ENCODE results near the gene CENPP.
"Not testable (repeated sequence)": the region's sequence is repeated elsewhere in the genome, so short reads cannot be mapped to it uniquely, and the experiment has no call there.

Gene CENPP

DNA sequence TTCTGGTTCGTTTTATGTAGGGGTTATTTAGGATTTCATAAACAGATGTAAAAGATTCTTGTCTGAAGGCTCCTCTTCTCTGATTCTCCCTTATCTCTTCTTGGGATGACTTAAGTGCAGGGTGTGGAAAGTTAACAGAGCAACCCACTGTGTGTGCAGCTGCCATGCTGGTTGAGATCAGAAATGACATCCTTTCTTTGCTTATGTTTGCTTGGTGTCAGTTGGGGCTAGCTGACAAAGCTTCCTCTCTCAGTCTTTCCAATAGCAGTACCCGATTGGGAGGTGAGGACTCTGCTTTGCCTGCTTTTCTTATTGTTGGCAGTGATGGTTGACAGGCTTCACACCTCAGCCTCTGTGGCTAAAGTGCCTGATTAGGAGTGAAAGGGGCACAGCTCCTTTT, 52.1 kb downstream of the CENPP start:
- in situ Hi-C loops (cut with MboI; ENCODE audit: low sequenced_read_pairs): no loop called here

GRCh38 chr9:92378865-92379560, 53.3 kb downstream of the CENPP start:
- in situ Hi-C loops (cut with MboI; ENCODE audit: low sequenced_read_pairs): no loop called here

DNA sequence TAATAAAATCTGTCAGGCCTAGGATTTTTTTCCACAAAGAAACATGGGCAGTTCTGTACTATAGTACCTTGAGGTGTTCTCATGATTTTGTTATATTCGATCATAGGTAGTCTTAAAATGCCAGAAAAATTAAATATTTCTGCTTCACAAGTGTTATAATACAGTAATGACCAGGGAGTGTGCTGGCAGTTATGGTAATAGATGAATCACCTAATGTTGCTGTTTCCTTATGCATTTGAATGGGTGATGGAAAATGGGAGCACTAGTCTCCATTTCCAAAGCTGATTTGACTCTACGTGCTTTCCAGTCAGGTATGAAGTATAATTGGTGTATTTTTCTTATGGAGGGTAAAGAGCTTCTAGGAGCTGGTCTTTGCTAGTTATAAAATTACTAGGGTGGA, 54.9 kb downstream of the CENPP start:
- in situ Hi-C loops (cut with MboI; ENCODE audit: low sequenced_read_pairs): no loop called here

- in situ Hi-C loops (cut with MboI; ENCODE audit: low sequenced_read_pairs): no loop called here
These were observed 56.0 kb downstream of the CENPP start for GRCh38 chr9:92381775-92382174.

DNA sequence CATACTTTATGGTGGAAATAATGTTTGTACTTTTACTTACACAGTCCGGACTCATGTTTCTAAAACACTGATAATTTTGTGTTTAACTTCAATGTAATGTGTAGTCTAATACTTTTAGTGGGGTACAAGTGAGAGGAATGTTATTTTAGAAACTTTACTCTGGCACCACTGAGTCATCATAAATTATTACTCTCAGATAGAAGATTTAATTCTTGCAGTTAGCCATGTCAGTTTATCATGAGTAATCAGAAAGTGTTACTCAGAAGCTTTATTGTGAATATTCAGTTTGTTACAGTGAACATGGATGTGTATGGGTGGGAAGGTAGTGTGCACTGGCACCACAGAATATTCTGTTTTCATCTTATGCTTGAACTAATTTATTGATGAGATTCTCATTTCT, 58.6 kb downstream of the CENPP start:
- in situ Hi-C loops (cut with MboI; ENCODE audit: low sequenced_read_pairs): no loop called here

GRCh38 chr9:92385001-92385400, 59.2 kb downstream of the CENPP start:
- in situ Hi-C loops (cut with MboI; ENCODE audit: low sequenced_read_pairs): no loop called here

- in situ Hi-C loops (cut with MboI; ENCODE audit: low sequenced_read_pairs): no loop called here
These were observed 59.7 kb downstream of the CENPP start for GRCh38 chr9:92385477-92385876.

DNA sequence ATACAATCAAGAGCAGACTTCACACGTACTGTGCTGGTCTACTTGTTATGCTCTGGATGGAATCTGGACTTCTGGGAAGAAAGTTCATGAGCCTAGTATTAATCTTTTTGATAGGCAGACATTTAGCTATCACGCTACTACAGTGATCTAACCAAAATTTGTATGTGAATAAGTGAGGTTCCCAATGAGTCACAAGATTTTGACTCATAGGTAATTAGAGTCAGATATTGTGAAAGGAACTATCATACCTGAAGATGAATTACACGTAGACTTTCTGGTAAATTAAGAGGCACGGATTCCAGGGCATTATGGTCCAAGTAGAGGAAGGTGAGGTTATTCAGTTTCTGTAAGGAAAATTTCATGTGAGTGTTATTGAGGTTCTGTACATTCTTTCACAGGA, 60.2 kb downstream of the CENPP start:
- in situ Hi-C loops (cut with MboI; ENCODE audit: low sequenced_read_pairs): no loop called here

GRCh38 chr9:92392690-92393089, 66.9 kb downstream of the CENPP start:
- in situ Hi-C loops (cut with MboI; ENCODE audit: low sequenced_read_pairs): no loop called here

DNA sequence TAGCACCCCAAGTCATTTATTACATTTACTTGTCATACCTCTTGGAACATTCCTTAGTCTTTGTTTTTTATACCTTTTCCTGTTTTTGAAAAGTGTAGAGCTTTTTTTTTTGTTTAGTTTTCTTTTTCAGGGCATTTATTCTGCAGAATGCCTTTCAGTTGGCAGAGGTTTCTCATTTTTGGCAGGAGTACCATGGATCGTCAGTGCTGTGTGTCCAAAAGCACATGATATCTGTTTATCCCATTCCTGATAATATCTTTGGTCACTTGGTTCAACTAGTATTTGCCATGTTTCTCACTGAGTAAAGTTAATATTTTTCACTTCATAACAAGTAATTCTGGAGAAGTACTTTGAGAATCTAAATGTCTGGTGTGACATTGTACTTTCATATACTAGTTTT, 67.9 kb downstream of the CENPP start:
- in situ Hi-C loops (cut with MboI; ENCODE audit: low sequenced_read_pairs): no loop called here

GRCh38 chr9:92395617-92396016, 69.9 kb downstream of the CENPP start:
- in situ Hi-C loops (cut with MboI; ENCODE audit: low sequenced_read_pairs): no loop called here

GRCh38 chr9:92397853-92398252, 72.1 kb downstream of the CENPP start:
- in situ Hi-C loops (cut with MboI; ENCODE audit: low sequenced_read_pairs): no loop called here

- in situ Hi-C loops (cut with MboI; ENCODE audit: low sequenced_read_pairs): no loop called here
These were observed 76.6 kb downstream of the CENPP start for GRCh38 chr9:92402360-92402759.

GRCh38 chr9:92402826-92403745, 77.3 kb downstream of the CENPP start:
- in situ Hi-C loops (cut with MboI; ENCODE audit: low sequenced_read_pairs): no loop called here

DNA sequence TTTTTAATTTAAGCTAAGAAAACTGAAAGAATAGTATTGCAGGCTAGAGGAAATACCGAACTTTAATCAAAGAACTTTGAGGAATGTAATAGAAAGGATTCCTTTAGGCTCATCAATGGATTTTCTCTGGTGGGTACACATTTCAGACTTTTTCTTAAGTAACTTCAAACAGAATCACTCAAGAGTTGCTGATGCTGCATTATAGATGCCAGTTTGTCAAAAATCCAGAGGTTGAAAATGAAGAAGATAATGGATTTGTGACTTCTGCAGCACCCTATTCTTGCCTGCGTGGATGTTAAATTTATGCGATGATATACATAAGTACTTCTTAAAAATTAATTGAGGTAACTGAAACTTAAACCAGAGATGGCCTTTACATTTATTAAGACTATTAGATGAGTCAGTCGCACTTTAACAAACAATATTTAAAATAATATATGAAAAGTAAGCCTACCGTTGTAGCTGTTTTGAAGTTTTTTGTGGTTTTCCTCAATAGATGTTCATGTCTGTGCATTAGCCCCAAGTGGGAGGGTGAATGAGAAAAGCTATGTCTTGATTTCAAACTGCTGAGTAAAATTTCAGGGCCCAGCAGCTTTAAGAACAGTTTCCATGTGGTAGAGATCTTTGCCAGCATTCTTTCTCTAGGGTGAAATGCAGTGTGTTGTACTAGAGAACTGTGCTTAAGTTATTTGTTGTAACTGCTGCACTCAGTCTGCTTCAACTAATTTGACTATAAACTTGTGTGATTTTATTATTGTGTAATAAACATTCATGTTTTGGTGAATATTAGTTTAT, 78.5 kb downstream of the CENPP start, which contains the start of gene OGN:
OGN (minus strand) TSS at position 537 of the 795 bp plus-strand sequence. CDS start 1,171 bp downstream, outside the sequence.
- in situ Hi-C loops (cut with MboI; ENCODE audit: low sequenced_read_pairs): no loop called here

GRCh38 chr9:92405818-92406217, 80.1 kb downstream of the CENPP start:
- in situ Hi-C loops (cut with MboI; ENCODE audit: low sequenced_read_pairs): no loop called here

DNA sequence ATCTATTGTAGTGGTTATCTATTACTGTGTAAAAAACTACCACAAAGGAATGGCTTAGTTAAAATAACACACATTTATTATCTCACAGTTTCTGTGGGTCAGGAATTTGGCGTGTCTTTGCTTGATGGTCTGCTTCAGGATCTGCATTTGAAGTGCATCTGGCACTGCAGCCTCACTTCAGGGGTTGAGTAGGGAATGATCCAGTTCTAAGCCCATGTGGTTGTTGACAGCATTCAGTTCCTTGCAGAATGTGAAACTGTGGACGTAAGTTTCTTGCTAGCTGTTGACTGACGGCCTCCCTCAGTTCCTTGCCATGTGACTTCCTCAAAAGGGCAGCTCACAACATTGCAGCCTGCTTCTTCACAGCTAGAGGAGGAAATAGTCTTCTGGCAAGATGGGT, 80.7 kb downstream of the CENPP start:
- in situ Hi-C loops (cut with MboI; ENCODE audit: low sequenced_read_pairs): no loop called here

DNA sequence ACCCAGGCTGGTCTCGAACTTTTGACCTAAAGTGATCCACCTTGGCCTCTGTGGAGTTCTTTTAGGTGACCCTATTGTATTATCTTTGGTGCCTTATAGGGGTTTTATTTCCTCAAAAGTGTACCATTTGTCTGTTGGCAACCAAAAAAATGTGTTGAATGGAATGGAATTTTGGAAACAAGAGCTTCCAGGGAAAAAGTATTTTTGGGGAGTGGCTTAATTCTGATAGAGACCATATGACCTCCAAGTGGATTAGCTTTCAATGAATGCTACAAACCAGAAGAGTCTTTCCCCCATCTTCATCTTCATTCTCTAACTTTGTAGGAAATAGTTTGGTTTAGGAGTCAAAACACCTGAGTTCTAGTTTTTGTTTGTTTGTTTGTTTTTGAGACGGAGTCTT, 82.1 kb downstream of the CENPP start:
- in situ Hi-C loops (cut with MboI; ENCODE audit: low sequenced_read_pairs): no loop called here

GRCh38 chr9:92408747-92409478, 83.2 kb downstream of the CENPP start:
- in situ Hi-C loops (cut with MboI; ENCODE audit: low sequenced_read_pairs): no loop called here

- in situ Hi-C loops (cut with MboI; ENCODE audit: low sequenced_read_pairs): not testable (repeated sequence)
These were observed 85.4 kb downstream of the CENPP start for GRCh38 chr9:92411157-92411556.

GRCh38 chr9:92414566-92414965, 88.8 kb downstream of the CENPP start:
- in situ Hi-C loops (cut with MboI; ENCODE audit: low sequenced_read_pairs): no loop called here
